HG03521 (cell line): Measurements from ENCODE around the gene SLC29A2.
"Not testable (repeated sequence)": the region's sequence is repeated elsewhere in the genome, so short reads cannot be mapped to it uniquely, and the experiment has no call there.

Experiments used
- ATAC-seq: cut with Tn5 transposase; IDR thresholded peaks from one replicate; pipeline ENCODE4 v1.9.1; 2021; ENCODE audit warnings: mild to moderate bottlenecking, moderate library complexity; ENCODE audit not compliant: unreplicated experiment

SLC29A2 gene

DNA sequence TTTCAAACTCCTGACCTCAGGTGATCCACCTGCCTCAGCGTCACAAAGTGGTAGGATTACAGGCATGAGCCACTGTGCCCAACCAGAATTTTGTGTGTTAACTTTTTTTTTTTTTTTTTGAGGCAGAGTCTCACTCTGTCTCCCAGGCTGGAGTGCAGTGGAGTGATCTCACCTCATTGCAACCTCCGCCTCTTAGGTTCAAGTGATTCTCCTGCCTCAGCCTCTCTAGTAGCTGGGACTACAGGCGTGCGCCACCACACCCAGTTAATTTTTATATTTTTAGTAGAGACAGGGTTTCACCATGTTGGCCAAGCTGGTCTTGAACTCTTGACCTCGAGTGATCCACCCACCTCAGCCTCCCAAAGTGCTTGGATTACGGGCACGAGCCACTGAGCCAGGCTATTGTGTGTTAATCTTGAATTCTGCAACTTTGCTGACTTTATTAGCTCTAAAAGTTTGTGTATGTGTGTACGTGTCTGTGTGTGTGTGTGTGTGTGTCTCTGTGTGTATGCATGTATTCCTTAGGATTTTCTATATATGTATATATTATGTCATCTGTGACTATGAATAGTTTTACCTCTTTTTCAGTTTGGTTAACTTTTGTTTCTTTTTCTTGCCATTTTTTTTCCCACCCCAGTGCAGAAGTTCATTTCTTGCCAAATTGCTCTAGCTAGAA, 20.9 kb downstream of the SLC29A2 start:
- ATAC-seq = not testable (repeated sequence)

DNA sequence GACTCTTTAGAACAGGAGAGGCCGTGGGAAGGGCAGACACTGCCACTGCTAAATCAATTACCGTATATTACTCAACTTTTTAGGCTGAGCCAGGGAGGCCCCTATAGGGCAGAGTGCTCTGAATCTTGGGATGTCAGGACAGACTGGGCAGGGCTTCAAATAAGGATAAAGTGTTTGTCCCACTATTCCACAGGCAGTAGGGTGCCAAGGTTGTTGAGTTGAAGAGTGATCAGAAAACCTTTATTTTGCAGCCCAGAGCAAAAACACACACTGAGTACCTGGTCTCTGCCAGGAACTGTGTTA, 22.5 kb downstream of the SLC29A2 start:
- ATAC-seq = no peak

- peak; percentile 31 for ATAC-seq
Observed at GRCh38 chr11:66347425-66348276, 23.9 kb downstream of the SLC29A2 start, which contains the start of gene B4GAT1. Gene B4GAT1 (minus strand): TSS chr11:66347629. CDS start chr11:66347545, 84 bp downstream.

DNA sequence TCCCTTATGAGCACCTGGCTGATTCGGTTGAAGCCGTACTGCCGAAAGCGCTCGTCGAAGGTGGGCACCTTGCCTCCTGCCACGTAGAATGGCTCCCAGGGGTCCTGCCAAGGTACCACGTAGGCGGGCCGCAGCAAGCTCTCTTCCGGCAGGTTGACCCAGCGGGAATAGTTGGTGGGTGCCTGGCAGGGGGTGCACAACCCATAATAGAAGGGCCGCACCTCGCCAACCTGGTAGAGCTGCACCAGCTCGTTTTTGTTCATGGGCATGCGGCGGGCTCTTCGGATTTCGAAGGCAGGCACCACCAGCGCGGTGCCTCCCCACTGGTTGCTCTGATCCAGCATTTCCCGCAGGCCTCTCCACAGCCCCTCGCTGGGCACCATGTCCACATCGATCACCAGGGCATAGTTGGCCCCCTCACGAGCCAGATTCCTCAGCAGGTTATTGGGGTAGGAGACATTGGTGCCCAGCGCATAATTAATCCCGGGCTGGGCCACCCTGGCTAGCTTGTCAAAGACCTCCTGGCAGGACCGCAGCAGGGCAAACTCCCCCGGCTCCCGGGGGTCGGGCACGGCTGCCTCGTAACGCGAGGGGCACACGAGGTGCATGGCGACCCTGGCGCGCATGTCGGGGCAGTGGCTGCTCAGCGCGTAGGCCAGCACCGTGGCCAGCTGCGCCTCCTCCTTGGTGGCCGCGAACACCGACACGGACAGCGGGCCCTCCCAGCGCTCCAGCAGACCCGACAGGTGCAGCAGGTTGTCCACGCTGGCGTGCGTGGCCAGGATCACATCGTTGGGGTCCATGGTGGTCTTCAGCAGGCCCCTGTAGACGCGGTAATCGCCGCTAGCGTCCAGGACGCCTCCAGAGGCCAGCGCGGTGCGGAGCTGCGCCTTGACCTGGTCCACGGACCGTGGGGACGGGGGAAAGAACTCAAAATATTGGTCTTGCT, 24.8 kb downstream of the SLC29A2 start:
- no peak for ATAC-seq

DNA sequence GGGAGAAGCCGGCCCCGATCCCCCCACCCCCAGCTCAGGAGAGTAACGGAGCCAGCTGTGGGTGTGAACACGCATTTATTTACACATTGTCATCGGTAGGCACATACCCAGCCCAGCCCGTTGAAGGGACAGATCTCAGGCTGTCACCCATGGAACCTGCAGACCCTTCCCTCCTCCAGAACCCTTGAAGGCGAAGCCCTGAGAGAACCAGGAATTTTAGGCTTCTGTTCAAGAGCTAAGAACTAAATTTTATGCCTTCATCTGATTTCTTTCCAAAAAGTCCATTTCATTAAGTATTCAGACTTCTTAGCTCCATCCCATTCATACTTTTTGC, 26.3 kb downstream of the SLC29A2 start:
- no peak for ATAC-seq

GRCh38 chr11:66344550-66345315, 26.8 kb downstream of the SLC29A2 start, which contains the start of gene BRMS1:
Gene BRMS1 (minus strand): TSS chr11:66345104. CDS start chr11:66342234, 2,870 bp downstream.
- peak; percentile 64 for ATAC-seq

- ATAC-seq = no peak
Observed at GRCh38 chr11:66343176-66343575, 28.4 kb downstream of the SLC29A2 start.

DNA sequence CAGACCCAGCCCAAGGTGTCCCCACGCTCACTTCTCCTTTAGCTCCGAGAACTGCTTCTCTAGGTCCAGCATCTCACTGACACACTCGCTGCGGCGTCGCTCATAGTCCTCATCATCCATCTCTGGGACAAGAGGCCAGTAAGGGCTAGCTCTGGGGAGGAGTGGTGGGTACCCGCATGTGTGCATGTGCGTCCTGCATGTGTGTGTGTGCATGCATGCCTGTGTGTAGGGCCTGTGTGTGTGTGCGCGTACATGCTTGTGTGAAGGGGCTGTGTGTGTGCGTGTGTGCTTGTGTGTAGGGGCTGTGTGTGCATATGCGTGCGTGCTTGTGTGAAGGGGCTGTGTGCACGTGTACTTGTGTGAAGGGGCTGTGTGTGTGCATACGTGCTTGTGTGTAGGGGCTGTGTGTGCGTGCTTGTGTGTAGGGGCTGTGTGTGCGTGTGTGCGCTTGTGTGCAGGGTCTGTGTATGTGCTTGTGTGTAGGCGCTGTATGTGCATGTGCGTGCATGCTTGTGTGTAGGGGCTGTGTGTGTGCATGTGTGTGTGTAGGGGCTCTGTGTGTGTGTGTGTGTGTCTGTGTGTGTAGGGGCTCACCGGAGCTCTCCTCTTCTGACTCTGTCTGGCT, 29.9 kb downstream of the SLC29A2 start:
- ATAC-seq = no peak

DNA sequence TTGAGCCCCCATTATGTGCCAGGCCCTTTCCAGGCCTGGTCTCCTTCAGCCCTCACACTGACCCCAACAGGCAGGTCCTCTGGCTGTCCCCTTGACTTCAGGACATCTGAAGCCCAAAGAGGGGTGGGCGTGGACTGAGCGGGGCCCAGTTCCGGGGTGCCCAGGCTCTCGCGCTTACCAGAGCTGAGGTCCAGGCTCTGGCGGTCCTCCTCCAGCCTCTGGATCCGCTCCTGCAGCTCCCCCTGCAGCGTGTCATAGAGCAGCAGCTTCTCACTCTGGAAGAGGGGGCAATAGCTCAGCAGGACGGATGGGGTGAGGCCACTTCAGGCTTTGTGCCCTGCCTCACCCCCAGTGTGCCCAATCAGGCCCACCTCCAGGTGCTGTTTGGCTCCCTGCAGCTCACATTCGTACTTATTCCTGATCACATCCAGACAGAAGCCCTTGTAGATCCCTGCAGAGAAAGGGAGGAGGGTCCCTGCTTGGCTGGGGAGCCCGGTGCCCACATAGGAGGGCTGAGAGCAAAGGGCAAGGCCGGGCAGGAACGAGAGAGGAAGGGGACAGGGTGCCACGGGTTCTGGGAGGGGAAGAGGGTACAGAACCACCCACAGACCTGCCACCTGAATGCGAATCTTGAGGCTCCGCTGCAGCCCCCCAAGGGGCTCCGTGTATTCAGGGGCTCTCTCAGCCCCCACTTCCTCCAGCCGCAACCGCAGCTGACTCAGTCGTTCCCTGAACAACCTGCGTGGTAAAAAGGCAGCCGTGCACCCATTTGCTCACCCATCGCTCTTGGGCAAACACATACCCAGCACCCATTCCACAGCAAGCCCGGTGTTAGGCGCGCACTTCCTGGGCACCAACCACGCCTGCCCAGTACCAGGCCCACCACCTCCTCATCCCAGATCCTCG, 30.7 kb downstream of the SLC29A2 start:
- no peak for ATAC-seq

GRCh38 chr11:66339686-66340483, 31.7 kb downstream of the SLC29A2 start:
- no peak for ATAC-seq

- ATAC-seq = no peak
Observed at GRCh38 chr11:66339162-66339675, 32.3 kb downstream of the SLC29A2 start.

DNA sequence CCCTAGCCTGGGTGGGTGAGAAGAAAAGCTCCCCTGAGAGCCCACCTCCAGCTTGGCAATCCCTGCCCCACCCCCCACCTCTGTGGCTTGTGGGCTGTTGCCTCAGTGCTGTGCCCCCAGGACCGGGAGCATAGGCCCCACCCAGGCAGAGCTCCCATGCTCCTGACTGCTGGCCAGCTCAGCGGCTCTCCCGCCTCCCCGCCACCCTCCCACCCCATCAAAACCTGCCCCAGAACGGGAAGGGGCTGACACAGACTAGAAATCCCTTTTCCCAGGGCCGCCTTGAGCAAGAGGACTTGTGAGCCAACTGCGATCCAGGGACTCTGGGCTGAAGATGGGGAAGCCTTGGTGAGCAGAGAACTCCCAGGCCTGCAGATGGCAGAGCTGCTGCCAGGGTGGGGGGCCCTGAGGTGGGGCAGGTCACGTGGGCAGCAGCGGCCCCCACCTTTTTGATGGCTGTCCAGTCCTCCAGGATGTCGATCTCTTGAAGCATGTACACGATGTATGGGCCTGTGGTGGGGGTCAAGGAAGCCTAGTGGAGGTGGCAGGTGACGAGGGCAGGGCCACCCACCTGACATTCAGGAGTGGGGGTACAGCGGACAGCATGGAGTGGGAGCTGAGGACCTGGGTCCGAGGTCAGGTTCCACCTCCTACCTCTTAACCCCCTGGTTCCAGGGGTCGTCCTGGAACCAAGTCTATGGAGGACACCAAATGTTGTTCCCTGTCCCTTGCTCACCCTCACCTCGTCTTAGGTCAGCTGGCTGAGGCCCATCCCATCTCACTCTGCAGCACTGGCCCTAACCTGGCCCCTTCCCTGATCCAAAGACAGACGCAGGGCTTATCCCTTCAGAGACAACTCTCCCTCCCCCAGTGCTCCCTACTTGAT, 33.0 kb downstream of the SLC29A2 start:
- no peak for ATAC-seq

DNA sequence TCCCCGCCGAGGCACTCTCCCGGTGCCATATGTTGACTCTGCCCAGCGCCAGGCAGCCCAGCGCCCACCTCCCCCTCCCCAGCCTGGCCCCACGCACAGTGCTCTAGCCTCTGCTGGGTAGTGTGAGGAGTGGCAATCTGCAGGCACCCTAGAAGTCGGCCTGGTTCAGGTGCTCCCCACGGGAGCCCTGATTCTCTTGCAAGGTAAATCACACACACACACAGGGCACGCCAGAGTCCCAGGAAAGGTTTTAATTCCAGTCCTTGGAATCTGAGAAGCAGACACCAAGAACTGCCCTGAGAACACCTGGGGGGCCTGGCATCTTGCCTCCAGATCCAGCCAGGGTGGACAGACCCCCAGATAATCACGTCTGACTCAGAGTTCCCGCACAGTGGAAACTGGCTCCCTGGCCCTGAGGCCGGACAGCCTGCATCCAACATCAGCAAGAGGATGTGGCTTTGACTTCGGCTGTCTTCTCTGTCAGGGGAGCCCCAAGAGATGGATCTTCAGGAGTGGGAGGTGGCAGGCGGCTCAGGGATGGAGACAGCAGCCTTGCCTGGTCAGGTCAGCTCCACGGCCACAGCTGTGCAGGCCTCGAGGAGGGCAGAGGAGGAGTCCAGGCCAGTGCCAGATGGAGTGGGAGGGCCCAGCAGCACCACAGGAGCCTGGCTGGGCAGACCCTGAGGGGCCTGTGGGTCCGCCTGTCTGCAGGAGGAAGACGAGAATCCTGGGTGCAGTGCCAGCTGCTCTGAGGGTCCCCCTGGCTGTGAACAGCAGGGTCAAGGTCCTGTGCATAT, 34.3 kb downstream of the SLC29A2 start:
- no peak for ATAC-seq

DNA sequence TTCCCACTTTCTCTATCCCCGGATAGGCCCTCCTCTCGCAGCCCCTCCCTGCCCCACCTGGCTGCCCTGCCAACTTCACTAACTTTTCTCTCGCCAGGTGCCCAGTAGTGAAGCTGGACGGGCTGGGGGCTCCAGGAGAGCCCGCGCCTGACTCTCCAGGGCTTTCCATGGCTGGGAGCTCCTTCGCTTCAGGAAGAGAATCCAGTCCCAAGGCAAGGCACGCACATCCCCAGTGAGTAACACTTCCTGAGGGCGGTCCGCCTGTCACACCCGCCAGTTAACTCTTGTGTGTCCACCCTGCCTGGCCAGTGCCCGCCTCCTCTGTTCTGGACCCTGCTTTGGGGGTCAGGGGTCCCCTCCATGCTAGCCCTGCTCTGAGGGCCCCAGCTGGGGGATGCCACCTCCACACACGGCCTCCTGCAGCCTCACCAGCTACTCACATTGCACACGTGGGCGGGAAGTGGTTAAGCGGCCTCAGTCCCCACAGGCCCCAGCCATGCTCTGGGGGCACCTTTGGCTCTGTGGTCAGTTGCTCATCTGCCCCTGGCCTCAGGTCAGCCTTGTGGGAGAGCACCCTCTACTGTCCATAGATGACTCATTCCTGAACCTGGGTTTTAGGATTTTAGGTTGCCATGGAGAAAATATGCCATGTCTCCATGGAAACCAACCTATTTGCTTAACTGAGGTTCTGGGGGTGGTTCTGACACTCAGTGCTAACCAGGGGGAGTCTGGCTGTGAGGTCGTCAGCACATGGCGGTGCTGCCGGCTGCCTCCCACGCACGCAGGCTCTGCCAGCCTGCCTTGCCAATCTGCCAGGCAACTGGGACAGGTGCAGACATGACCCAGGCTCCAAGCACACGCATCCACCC, 35.1 kb downstream of the SLC29A2 start, which contains the start of gene RIN1:
Gene RIN1 (minus strand): TSS at position 201 of the 869 bp plus-strand sequence. CDS start 32 bp downstream, at position 169.
- peak; percentile 55 for ATAC-seq
